ENCODE measurements around the gene ENOX1.

ENOX1 gene

DNA sequence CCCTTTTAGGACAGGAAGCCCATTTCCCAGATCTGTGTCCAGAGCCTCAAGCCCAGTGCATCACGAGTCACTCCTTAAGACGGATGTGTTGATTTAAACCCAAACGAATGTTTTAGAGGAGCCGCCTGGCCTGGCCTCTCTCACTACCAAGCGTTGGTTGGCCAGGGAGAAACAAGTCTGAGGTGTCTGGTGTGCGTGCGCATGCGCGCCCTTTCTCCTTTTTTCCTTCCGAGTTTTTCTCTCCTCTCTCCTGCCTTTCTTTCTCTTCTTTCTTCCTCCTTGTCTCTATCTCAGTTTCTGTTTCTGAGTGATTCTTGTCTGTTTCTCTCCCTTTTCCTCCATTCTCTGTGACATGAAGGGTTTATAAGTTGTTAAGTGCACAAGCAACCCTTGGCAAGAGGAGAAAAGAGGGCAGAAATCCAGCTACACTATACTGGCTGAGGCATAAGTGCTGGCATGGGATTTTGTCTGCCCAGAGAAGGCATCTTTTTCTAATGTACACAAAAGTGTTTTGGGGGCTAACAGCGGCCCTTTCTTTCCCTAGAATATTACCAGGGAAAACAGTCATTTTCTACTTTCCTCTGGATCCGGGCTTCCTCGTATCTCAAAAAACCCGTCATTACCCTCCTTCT lies 592.9 kb downstream of the ENOX1 start:
- no peaks in the 10 kb centered on the region for H3K4me1 ChIP-seq
- intact Hi-C loops (cut with DNase I; ENCODE audit: low total_unique reads) = no loop called here
- H3K27ac ChIP-seq = no peak overlapping the region
- peaks cover 0 to 3% of the 10 kb centered on the region in 2 donors for H3K27me3 ChIP-seq
- TF ChIP-seq, protein P1, sequence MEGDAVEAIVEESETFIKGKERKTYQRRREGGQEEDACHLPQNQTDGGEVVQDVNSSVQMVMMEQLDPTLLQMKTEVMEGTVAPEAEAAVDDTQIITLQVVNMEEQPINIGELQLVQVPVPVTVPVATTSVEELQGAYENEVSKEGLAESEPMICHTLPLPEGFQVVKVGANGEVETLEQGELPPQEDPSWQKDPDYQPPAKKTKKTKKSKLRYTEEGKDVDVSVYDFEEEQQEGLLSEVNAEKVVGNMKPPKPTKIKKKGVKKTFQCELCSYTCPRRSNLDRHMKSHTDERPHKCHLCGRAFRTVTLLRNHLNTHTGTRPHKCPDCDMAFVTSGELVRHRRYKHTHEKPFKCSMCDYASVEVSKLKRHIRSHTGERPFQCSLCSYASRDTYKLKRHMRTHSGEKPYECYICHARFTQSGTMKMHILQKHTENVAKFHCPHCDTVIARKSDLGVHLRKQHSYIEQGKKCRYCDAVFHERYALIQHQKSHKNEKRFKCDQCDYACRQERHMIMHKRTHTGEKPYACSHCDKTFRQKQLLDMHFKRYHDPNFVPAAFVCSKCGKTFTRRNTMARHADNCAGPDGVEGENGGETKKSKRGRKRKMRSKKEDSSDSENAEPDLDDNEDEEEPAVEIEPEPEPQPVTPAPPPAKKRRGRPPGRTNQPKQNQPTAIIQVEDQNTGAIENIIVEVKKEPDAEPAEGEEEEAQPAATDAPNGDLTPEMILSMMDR (IDR thresholded peaks at IDR 0.05) = no peak
- H3K4me3 ChIP-seq = no peak overlapping the region
- H3K9me3 ChIP-seq = no peaks in the 10 kb centered on the region
- no peaks in the 10 kb centered on the region for H3K36me3 ChIP-seq
- DNase-seq = no peak

DNA sequence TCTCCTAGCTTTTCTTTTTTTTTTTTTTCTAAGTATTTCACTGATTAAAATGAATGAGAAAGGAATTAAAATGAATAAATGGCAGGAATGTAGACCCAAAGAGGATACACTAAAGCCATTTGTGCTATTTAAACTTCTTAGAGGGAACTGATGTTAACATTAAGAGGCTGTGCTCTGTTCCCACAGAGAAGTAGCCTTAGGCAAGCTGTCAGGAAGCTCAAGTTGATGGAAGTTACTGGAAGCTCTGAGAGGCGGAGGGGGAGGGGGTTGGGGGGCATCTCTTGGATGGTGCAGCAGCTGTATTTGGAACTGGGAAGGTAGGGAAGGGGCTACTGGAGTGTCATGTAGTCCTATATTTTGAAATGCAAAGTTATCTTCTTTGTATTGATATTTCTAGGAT lies 595.2 kb downstream of the ENOX1 start:
- intact Hi-C loops (cut with DNase I; ENCODE audit: low total_unique reads) = no loop called here
- TF ChIP-seq, protein P1 (IDR thresholded peaks at IDR 0.05) = no peak
- no peak for DNase-seq
- Histone ChIP-seq H3K4me1 (no peaks in the 10 kb centered on the region), H3K9me3 (no peaks in the 10 kb centered on the region), H3K36me3 (no peaks in the 10 kb centered on the region), H3K27me3 (peaks cover 0 to 3% of the 10 kb centered on the region in 2 donors), H3K4me3 (no peak overlapping the region), H3K27ac (no peak overlapping the region)

DNA sequence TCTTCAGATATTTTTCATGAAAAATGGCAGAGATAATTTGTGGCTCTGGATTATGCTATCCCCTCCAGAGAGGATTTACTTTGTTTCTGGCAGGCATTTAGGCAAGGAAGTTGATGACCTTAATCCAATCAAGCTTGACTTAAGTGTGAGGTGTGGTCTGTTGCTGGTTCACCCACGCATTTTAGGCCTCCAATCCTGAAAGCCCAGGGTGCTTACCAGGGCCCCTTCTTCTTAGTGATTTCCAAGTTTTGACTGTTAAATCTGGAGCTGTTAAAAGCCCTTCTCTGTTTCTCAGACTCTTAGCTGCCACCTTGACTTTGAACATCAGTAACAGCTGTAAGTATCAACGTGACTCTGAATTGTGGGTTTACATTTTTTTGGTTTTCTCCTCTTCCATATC lies 601.5 kb downstream of the ENOX1 start:
- no peak for DNase-seq
- no peak overlapping the region for H3K27ac ChIP-seq
- no peaks in the 10 kb centered on the region for H3K9me3 ChIP-seq
- H3K36me3 ChIP-seq = no peaks in the 10 kb centered on the region
- no peaks in the 10 kb centered on the region for H3K4me1 ChIP-seq
- TF ChIP-seq, protein P1 (IDR thresholded peaks at IDR 0.05) = no peak
- no peaks in the 10 kb centered on the region for H3K27me3 ChIP-seq
- intact Hi-C loops (cut with DNase I; ENCODE audit: low total_unique reads) = no loop called here
- no peak overlapping the region for H3K4me3 ChIP-seq

DNA sequence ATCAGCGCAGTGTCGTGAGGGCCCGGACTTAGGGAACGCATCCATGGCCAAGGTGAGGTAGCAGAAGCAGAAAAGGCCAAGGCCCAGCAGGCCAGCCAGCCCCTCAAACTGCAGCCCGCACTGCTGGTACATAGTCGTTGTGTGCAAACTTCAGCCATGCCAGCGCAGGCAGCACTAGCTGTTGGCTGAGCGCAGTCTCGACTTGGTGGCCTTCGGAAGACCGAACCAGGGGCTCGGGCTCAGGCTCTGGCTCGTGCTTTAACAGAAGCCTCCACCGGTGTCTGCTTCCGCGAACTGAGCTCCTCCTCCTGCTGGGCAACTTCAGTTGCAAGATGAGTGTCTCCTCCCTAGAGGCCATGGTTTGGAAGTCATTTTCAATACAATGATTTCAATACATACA lies 605.9 kb downstream of the ENOX1 start:
- Histone ChIP-seq H3K9me3 (no peaks in the 10 kb centered on the region), H3K27ac (no peak overlapping the region), H3K27me3 (no peaks in the 10 kb centered on the region), H3K4me1 (no peaks in the 10 kb centered on the region), H3K4me3 (no peak overlapping the region), H3K36me3 (no peaks in the 10 kb centered on the region)
- intact Hi-C loops (cut with DNase I; ENCODE audit: low total_unique reads) = no loop called here
- TF ChIP-seq, protein P1 (IDR thresholded peaks at IDR 0.05) = no peak
- no peak for DNase-seq

DNA sequence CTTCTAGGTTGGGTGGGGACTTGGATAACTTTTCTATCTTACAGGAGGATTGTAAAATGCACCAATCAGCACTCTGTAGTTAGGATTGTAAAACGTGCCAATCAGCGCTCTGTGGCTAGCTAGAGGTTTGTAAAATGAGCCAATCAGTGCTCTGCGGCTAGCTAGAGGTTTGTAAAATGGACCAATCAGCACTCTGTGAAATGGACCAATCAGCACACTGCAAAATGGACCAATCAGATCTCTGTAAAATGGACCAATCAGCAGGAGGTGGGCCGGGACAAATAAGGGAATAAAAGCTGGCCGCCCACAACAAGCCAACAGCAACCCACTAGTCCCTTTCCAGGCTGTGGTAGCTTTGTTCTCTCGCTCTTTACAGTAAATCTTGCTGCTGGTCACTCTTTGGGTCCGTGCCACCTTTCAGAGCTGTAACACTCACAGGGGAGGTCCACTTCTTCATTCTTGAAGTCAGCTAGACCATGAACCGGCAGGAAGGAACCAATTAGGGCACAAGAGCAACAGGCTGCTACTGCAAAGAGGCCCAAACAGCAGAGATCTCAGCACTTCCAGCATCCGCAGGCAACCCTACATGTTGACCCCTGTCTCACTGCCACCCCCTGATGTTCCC lies 606.6 kb downstream of the ENOX1 start:
- intact Hi-C loops (cut with DNase I; ENCODE audit: low total_unique reads) = no loop called here
- DNase-seq = no peak
- no peaks in the 10 kb centered on the region for H3K27me3 ChIP-seq
- H3K27ac ChIP-seq = no peak overlapping the region
- H3K36me3 ChIP-seq = no peaks in the 10 kb centered on the region
- no peaks in the 10 kb centered on the region for H3K4me1 ChIP-seq
- TF ChIP-seq, protein P1 (IDR thresholded peaks at IDR 0.05) = no peak
- H3K9me3 ChIP-seq = no peaks in the 10 kb centered on the region
- no peak overlapping the region for H3K4me3 ChIP-seq

All from tibial artery (tissue), 4 donors.